ENCODE results near the gene PIK3CB.
"Not testable (repeated sequence)": the region's sequence is repeated elsewhere in the genome, so short reads cannot be mapped to it uniquely, and the experiment has no call there.

Gene PIK3CB

DNA sequence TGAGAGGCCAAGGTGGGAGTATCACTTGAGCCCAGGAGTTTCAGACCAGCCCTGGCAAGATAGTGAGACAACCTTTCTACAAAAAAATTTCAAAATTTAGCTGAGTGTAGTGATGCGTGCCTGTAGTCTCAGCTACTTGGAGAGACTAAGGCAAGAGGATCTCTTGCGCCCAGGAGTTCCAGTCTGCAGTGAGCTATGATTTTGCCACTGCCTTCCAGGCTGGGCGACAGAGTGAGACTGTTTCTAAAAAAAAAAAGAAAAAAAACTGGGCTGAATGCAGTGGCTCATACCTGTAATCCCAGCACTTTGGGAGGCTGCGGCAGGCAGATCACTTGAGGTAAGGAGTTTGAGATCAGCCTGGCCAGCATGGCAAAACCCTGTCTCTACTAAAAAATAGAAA lies 14.0 kb upstream of the PIK3CB start:
- in situ Hi-C loops (cut with HindIII; ENCODE audit: low sequenced_read_pairs), result no loop called here

DNA sequence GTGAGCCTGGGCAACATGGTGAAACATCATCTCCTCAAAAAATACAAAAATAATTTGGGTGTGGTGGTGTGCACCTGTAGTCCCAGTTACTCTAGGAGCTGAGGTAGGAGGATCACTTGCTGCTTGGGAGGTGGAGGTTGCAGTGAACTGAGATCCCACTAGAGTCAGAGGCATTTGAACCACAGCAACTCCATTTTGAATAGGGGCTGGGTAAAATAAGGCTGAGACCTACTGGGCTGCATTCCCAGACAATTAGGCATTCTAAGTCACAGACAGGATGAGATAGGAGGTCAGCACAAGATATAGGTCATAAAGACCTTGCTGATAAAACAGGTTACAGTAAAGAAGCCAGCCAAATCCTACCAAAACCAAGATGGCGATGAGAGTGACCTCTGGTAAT lies 12.1 kb upstream of the PIK3CB start:
- in situ Hi-C loops (cut with HindIII; ENCODE audit: low sequenced_read_pairs), result not testable (repeated sequence)

DNA sequence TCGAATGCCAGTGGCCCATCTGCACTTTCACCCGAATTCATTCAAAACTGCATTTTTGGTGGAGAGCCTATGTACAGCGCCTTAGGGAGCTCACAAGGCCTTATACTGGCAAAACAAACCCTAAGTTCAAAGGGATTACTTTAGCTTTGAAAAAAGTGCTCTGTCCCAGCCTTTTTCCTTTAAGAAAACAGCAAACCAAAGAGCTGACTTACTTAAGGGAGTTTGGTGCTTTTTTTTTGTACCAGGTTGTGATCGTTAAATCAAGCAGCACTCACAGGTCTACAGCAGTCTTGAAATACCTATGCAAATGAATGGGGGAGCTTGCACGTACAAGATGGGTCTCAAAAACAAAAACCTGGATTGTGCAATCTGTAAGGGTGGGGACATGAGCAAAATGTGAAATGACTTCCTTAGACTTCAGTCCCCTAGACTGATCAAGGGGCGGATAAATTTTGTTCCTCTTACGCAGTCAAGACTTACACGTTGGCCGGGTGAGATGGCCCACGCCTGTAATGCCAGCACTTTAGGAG lies 11.6 kb upstream of the PIK3CB start:
- in situ Hi-C loops (cut with HindIII; ENCODE audit: low sequenced_read_pairs), result no loop called here

DNA sequence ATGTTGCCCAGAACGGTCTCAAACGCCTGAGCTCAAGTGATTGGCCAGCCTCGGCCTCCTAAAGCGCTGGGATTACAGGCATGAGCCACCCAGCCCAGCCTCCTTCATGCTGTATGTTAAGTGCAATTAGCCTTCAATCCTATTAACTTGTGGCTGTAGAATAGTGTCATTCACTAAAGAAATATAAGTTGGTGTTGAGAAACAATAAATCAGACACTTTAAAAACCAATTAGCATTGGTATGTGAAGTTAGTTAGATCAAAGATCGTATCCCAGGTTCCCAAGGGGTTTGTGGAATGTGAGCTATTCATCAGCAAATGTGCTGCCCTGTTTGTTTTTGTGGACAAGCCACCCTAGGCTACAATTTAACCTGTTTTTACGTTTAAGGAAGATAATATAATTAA lies 11.0 kb upstream of the PIK3CB start:
- in situ Hi-C loops (cut with HindIII; ENCODE audit: low sequenced_read_pairs), result no loop called here

DNA sequence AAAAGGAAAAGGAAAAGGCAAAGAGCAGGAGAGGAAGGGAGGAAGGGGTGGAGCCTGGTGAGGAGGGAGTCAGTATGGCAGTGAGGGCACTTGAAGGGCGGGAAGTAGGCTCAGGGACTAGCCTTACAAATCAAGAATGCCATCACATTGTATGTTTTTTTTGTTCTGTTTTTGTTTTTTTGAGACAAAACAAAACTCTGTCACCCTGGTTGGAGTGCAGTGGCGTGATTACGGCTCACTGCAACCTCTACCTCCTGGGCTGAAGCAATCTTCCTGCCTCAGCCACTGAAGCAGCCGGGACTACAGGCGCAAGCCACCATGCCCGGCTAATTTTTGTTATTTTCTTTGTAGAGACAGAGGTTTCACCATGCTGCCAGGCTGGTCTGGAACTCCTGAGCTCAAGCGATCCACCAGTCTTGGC lies 10.5 kb upstream of the PIK3CB start:
- in situ Hi-C loops (cut with HindIII; ENCODE audit: low sequenced_read_pairs), result no loop called here

DNA sequence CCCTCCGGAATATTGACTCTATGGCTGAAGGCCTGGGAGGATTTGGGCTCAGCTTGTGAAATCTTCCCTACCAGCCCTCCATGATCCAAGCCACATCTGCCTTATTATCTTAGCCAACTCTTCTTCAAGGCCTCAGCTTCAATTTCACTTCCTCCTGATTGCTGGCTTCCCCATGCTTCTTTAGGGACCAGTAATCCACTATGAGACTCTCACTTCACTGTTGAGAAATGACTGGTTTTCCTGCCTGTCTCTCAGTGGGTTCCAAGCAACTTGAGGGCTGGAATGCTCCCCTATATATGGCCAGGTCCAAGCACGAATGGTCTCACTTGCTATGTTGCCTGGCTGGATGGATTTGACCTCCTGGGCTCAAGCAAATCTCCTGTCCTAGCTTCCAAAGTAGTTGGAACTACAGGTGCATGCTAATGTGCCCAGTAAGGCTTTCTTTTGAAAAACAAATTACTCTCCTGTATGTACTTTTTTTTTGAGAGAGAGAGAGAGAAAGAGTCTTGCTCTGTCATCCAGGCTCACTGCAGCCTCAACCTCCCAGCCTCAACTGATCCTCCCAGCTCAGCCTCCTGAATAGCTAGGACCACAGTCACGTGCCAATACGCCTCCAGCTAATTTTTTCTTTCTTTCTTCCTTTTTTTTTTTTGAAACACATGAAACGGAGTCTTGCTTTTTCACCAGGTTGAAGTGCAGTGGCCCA lies 7.9 kb upstream of the PIK3CB start:
- in situ Hi-C loops (cut with HindIII; ENCODE audit: low sequenced_read_pairs), result no loop called here

DNA sequence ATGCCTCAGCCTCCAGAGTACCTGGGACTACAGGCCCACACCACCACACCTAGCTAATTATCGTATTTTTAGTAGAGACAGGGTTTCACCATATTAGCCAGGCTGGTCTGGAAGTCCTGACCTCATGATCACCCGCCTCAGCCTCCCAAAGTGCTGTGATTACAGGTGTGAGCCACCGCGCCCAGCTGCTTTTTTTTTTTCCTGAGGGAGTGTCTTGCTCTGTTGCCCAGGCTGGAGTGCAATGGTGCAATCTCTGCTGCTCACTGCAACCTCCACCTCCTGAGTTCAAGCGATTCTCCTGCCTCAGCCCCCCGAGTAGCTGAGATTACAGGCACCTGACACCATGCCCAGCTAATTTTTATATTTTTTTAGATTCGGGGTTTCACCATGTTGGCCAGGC lies 3.7 kb upstream of the PIK3CB start:
- in situ Hi-C loops (cut with HindIII; ENCODE audit: low sequenced_read_pairs), result not testable (repeated sequence)

DNA sequence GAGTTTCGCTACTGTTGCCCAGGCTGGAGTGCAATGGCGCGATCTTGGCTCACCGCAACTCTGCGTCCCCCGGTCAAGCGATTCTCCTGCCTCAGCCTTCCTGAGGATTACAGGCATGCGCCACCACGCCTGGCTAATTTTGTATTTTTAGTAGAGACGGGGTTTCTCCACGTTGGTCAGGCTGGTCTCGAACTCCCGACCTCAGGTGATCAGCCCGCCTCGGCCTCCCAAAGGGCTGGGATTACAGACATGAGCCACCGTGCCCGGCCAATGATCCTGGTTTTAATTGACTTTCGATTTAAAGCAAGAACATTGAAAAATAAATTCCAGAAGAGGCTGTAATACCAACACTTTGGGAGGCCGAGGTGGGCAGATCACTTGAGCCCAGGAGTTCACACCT lies 1.1 kb upstream of the PIK3CB start:
- in situ Hi-C loops (cut with HindIII; ENCODE audit: low sequenced_read_pairs), result not testable (repeated sequence)

DNA sequence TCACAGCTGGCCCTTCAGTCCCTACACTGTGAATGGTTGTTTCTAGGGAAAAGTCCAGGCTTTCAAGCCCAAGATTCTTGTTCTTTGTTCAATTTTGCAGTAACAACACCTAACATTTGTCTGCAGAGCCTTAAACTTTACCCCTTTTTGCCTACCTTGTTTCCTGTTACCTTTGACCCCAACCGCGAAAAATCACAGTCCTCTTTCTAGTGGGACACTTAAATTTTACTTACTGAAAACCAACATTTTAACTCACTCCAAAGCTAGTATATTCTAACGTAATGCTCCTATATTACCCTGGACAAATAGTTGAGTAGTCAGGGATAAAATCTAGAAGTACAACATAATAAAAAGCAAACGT lies 649 bp upstream of the PIK3CB start:
- in situ Hi-C loops (cut with HindIII; ENCODE audit: low sequenced_read_pairs), result no loop called here

DNA sequence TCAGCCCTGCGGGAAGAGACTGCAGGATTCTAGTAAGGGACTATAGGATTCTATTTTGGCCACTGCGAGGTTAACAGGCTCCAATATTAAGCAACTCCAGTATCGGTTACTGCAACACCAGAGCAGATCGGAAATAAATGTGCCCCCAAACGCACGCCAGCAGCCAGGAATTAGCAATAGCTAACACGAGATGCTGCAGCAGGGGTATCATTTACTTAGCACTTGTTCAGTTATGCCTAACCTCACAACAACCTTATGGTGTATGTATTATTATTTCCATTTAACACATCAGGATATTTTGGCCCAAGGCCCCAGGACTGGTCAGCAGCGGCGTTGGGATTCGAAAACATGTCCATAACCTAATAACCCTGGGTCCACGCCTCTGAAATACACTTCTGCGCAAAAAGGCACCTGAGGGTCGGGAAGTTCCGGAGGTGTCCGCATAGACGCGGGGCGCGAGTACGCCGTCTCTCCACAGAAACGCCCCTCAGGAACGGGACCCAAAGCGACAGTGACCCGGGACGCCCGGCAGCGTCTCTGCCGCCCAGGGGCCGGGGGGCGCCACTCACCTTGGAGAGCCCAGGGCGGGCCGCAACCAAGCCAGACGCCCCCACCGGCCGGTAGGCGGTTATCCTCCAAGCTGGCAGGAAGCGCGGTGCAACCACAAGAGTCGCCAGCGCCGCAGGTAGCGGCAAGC lies 681 bp downstream of the PIK3CB start:
- in situ Hi-C loops (cut with HindIII; ENCODE audit: low sequenced_read_pairs), result no loop called here

DNA sequence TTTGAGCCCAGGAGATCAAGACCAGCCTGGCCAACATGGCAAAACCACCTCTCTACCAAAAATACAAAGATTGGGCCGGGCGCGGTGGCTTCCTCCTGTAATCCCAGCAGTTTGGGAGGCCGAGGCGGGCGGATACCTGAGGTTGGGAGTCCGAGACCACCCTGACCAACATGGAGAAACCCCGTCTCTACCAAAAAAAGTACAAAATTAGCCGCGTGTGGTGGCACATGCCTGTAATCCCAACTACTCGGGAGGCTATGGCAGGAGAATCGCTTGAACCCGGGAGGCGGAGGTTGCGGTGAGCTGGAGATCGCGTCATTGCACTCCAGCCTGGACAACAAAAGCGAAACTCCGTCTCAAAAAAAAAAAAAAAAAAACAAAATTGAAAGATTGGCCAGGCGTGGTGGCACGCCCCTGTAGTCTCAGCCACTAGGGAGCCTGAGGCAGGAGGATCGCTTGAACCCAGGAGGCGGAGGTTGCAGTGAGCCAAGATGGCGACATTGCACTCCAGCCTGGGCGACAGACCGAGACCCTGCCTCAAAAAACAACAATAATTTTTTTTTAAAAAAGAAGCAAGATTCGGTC lies 2.2 kb downstream of the PIK3CB start:
- in situ Hi-C loops (cut with HindIII; ENCODE audit: low sequenced_read_pairs), result not testable (repeated sequence)

DNA sequence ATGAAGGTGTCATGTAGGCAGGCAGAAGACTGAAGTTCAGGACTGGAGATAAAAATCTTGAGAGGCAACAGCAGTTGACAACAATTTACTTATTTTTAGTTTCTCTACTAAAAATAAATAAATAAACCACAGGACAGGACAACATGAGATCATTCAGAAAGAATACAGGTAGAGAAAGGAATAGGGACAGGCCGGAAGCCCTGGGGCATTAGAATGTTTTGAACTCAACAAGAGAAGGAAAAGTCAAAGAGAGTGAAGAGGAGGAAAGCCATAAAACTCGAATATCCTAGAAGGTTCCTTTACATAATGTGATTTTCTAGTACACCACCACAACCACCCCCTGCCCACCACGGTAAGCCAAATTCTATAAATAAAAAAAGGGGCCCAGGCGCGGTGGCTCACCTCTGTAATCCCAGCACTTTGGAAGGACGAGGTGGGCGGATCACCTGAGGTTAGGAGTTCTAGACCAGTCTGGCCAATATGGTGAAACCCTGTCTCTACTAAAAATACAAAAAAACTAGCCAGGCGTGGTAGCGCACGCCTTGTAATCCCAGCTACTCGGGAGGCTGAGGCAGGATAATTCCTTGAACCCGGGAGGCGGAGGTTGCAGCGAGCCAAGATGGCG lies 4.7 kb downstream of the PIK3CB start:
- in situ Hi-C loops (cut with HindIII; ENCODE audit: low sequenced_read_pairs), result no loop called here

DNA sequence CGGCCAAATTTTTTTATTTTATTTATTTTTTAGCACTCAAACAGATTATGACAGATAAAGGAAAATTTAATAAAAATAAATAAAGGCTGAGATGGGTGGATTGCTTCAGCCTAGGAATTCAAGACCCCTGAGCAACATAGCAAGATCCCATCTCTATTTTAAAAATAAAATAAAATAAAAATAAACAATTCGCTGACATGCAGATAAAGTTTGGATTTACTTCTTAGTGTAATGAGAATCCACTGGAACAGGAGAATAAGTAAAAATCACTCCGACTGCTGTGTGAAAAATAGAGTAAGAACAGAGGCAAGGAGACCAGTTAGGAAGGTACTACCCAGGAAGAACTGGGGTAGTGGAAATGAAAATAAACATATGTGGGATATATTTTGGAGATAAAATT lies 5.6 kb downstream of the PIK3CB start:
- in situ Hi-C loops (cut with HindIII; ENCODE audit: low sequenced_read_pairs), result no loop called here

DNA sequence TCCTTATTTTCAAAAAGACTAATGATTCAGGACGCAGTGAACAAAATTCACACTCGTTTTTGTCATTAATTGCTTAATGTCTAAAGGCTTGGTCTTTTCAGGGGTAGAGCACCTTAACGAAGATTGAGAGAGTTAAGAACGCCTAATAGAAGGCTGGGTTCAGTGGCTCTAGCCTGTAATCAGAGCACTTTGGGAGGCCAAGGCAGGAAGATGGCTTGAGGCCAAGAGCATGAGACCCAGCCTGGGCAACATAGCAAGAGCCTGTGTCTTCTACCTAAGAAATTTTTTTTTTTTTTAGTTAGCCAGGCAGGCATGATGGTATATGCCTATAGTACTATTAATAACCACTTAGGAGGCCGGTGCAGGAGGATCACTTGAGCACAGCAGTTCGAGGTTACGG lies 7.5 kb downstream of the PIK3CB start:
- in situ Hi-C loops (cut with HindIII; ENCODE audit: low sequenced_read_pairs), result no loop called here

DNA sequence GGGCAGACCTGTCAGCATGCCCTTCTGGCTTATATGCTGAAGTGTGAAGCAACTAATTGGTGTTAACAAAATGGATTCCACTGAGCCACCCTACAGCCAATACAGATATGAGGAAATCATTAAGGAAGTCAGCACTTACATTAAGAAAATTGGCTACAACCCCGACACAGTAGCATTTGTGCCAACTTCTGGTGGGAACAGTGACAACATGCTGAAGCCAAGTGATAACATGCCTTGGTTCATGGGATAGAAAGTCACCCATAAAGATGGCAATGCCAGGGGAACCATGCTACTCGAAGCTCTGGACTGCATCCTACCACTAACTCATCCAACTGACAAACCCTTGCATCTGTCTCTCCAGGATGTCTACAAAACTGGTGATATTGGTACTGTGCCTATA lies 9.4 kb downstream of the PIK3CB start:
- in situ Hi-C loops (cut with HindIII; ENCODE audit: low sequenced_read_pairs), result no loop called here

DNA sequence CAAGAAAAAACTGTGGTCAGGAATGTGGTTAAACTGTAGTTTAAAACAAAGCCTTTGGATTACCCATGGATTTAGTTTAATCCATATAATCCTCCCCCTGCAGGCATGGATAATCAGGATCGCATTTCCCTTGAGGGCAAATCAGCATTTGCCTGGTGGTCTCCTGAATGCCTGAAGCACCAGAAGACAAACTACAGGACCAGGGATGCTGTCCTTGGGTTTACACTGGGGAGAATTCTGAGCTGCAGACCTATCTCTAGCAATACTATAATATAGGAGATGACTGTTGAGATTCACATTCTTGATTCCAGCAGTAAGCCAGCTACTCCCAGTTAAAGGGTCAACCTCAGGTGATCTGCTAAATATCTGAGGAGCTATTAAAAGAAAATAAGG lies 10.6 kb downstream of the PIK3CB start:
- in situ Hi-C loops (cut with HindIII; ENCODE audit: low sequenced_read_pairs), result loop anchor here (25.0 kb wide), 1 partner anchor 88 kb away; no protein-coding TSS in a partner anchor

DNA sequence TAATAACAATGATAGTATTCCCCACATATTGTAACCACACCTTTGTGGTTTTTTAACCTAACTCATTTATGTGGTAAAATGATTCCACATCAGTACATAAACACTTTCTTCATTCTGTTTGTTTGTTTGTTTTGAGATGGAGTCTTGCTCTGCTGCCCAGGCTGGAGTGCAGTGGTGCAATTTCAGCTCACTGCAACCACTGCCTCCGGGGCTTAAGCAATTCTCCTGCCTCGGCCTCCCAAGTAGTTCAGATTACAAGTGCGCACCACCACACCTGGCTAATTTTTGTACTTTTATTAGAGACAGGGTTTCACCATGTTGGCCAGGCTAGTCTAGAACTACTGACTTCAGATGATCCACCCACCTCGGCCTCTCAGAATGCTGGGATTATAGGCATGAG lies 14.3 kb downstream of the PIK3CB start:
- in situ Hi-C loops (cut with HindIII; ENCODE audit: low sequenced_read_pairs), result loop anchor here (25.0 kb wide), 1 partner anchor 92 kb away; no protein-coding TSS in a partner anchor

DNA sequence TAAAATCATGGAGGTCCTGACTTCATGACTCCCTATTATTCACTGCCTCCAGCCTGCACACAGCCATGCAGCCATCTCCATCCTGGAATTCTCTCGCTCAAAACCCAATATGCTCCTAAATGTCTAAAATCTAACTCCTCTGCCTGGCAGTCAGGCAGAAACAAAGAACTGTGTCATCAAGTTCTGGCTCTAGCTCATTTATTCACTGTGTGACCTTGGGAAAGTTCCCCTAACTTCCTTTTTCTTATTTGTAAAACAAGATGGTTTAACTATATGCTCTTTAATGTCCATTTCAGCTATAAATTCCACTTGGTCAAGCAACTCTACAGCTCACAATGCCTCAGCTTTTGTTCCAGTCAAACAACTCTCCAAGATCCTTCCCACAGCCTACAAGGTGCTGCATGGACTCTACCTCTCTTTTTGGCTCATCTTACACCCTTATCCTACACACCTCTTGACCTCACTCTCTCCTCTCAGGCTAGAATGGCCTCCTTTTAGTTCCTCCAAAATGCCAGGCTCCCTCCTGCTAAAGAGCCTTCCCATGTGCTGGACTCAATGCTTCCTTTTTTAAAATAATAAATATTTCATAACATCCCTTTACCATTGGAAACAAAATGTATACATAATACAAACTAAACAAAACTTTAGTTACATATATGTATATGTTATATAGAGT lies 16.4 kb downstream of the PIK3CB start:
- in situ Hi-C loops (cut with HindIII; ENCODE audit: low sequenced_read_pairs), result loop anchor here (25.0 kb wide), 1 partner anchor 94 kb away; no protein-coding TSS in a partner anchor

DNA sequence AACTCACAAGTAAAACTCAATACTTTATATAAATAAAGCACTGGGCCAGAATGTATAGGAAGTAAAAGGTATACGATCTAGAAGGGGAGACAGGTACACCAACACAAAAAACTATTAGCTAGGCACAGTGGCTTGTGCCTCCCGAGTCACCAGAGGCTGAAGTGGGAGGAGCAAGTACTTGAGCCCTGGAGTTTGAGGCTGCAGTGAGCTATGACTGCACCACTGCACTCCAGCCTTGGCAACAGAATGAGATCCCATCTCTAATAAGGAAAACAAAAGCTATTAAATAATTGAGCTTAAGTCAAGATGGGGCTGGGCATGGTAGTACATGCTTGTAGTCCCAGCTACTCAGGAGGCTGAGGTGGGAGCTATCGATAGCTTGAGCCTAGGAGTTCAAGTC lies 17.0 kb downstream of the PIK3CB start:
- in situ Hi-C loops (cut with HindIII; ENCODE audit: low sequenced_read_pairs), result loop anchor here (25.0 kb wide), 1 partner anchor 95 kb away; no protein-coding TSS in a partner anchor

DNA sequence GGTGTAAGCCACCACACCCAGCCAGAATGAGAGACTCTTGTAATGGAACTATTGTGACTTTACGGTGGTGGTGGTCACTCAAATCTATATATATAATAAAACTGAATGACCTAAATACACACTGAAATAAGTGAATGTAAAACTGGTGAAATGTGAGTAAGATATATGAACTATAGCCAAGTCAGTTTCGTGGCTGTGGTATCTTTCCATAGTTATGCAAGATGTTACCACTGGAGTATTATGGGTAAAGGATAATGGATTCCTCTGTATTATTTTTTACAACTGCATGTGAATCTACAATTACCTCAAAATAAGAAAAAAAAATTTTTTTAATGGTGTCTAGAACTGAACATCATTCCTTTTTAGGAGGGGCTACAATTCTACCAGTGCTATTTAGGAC lies 21.9 kb downstream of the PIK3CB start:
- in situ Hi-C loops (cut with HindIII; ENCODE audit: low sequenced_read_pairs), result loop anchor here (25.0 kb wide), 1 partner anchor 99 kb away; no protein-coding TSS in a partner anchor
